Measurements from ENCODE around the gene OR8D4.
"Not testable (repeated sequence)": the region's sequence is repeated elsewhere in the genome, so short reads cannot be mapped to it uniquely, and the experiment has no call there.

OR8D4 gene

DNA sequence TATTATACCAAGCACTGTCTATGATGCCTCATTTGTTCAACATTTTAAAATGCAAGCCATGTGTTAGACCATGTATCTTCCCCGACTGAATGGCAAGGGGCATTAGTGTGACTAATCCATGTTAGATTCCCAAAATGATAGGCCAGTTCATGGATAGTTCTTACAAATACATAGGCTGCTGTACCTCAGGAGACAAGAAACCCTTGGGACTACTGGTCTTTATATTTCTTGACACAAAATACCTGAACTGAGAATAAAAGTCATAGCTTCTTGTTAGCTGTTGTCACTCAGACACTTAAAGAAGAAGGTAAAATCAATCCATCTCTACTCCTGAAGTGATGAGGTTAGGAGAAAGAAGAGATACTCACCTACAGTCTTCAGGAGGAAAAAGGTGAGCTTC, at the start of gene OR8D4:
Gene OR8D4, plus strand, starts transcription at position 301 of the 400 bp plus-strand sequence. CDS start 4,265 bp downstream, outside the sequence.
- DNase-seq, result no peak

DNA sequence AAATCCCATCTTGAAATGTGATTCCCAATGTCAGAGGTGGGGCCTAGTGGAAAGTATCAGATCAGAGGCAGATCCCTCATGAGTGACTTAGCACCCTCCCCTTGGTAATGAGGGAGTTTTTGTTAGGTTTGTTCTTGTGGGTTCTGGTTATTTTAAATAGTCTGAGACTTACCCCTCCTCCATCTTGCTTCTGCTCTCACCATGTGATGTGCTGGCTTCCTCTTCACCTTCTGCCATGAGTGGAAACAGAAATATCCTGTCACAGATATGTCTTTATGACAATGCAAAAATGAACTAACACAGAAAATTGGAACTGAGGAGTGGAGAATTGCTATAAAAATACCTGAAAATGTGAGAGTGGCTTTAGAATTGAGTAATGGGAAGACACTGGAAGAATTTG, 49.6 kb upstream of the OR8D4 start:
- DNase-seq, result no peak

DNA sequence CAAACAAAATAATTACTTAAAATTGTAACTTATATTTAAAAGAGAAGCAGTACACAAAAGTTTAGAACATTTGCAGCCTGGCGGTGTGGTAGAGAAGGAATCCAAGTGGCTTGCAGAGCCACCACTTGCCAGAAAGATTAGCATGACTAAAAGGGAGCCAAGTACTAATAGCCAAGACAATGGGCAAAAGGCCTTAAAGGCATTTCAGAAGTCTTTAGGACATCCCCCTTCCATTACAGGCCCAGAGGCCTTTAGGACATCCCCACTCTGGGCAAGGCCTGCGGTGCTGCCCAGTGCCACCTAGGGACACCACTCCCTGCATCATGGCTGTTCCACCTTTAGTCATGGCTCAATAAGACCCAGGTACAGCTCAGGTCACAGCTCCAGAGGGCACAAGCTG, 48.9 kb upstream of the OR8D4 start:
- no peak for DNase-seq

DNA sequence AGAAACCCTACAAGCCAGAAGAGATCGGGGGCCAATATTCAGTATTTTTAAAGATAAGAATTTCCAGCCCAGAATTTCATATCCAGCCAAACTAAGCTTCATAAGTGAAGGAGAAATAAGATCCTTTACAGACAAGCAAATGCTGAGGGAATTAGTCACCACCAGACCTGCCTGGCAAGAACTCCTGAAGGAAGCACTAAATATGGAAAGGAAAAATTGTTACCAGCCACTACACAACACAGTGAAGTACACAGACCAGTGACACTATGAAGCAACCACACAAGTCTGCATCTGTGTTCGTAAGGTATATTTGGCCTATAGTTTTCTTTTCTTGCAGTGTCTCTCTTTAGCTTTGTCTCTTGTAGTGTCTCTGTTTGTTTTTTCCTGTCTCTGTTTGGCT, 45.5 kb upstream of the OR8D4 start:
- DNase-seq, result no peak

GRCh38 chr11:123859731-123860130, 42.2 kb upstream of the OR8D4 start:
- no peak for DNase-seq

DNA sequence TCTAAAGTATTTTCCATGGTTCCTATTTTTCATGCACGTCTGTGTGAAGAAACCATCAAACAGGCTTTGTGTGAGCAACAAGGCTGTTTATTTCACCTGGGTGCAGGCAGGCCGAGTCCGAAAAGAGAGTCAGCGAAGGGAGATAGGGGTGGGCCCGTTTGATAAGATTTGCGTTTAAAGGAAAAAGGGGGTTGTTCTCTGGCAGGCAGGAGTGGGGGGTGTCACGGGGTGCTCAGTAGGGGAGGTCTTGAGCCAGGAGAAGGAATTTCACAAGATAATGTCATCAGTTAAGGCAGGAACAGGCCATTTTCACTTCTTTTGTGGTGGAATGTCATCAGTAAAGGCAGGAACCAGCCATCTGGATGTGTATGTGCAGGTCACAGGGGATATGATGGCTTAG, 36.7 kb upstream of the OR8D4 start:
- DNase-seq, result not testable (repeated sequence)

DNA sequence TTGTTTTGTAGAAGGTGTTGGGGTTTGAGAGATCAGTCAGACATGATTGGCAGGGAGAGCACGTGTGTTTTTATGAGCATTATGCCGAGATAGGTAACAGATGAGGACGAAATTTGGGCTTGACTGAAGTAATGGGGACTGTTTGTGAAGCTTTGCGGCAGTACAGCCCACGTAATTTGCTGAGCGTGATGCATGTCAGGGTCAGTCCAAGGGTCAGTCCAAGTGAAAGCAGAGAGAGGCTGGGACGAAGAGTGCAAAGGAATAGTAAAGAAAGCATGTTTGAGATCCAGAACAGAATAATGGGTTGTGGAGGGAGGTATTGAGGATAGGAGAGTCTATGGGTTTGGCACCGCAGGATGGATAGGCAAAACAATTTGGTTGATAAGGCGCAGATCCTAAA, 34.2 kb upstream of the OR8D4 start:
- DNase-seq, result not testable (repeated sequence)

GRCh38 chr11:123880912-123881311, 21.1 kb upstream of the OR8D4 start:
- DNase-seq, result no peak

- DNase-seq, result no peak
These were observed 16.4 kb upstream of the OR8D4 start, which contains the start of gene TMEM225 for GRCh38 chr11:123885570-123885969. Gene TMEM225 (minus strand): TSS chr11:123885670. CDS start chr11:123885425, 245 bp downstream.

- no peak for DNase-seq
These were observed 9.9 kb upstream of the OR8D4 start for GRCh38 chr11:123892031-123892430.

GRCh38 chr11:123899792-123900191, 2.2 kb upstream of the OR8D4 start:
- no peak for DNase-seq

- DNase-seq, result no peak
These were observed 2.0 kb downstream of the OR8D4 start for GRCh38 chr11:123903932-123904331.

DNA sequence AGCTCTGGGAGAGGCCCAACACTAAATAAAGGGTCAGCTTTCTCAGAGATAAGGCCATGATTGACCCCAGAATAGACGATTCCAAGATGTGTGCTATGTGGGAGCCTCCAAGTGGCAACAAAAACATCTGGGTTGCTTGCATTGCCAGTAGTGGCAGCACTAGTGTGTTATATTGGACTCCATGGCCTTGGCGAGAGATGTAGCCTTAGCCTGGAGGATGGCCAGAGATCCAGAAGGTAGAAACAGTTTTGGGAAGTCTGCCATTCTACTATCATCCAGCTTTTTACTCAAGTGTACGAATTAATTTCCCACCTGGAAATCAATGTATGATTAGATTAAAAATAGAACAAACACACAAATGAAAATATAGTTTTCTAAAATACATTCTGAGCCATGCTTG, 3.0 kb downstream of the OR8D4 start:
- DNase-seq, result no peak

DNA sequence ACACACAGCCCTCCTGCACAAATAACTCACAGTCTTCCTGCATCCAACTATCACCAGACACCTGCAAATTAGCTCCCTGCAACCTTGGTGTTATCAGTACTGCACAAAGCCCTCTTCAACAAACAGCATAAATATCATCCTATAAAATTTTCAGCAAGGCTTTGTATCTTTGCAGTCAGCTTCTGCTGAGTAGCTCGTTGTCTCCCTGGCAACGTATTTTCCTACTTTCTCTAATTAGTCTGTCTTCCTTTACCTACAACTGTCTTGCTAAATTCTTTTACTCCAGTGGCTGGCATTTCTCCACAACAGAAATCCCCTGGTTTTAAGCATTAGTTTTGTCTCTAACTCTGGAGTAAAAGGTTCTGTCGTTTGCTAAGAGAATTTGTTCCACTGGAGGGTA, 3.9 kb downstream of the OR8D4 start:
- DNase-seq, result no peak

GRCh38 chr11:123920943-123921342, 19.0 kb downstream of the OR8D4 start:
- DNase-seq, result no peak

DNA sequence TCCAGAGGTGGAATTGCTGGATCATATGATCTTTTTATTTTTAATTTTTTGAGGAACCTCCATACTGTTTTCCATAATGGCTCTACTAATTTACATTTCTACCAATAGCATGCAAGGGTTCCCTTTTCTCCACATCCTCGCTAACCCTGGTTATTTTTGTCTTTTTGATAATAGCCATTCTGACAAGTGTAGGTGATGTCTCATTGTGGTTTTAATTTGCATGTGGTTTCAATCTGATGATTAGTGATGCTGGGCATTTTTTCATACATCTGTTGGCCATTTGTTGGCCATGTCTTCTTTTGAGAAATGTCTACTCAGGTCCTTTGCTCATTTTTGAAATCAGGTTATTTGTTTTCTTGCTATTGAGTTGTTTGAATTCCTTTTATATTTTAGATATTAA, 22.1 kb downstream of the OR8D4 start:
- DNase-seq, result no peak

GRCh38 chr11:123939317-123939716, 37.4 kb downstream of the OR8D4 start, which contains the start of gene OR4D5:
Gene OR4D5 (plus strand): TSS chr11:123939617. CDS start chr11:123939617, 0 bp downstream.
- DNase-seq, result no peak

DNA sequence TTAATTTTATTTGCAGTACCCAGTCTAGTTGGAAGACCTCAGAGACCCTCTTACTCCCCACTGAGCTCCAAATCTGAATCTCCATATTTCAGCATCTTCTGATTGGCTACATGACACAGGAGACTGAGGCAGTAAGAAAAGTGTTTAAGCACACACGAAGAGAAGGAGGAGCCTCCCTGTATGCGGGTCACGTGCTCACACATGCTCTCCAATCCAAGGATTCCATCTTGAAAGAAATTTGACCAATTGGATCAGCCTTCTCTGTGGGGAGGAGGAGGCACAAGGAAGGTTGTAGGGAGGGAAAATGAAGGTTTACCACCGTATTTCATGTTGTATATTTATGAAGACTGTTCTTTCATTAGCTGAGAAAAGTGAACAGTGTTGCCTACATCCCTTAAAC, 40.4 kb downstream of the OR8D4 start:
- DNase-seq, result no peak

- DNase-seq, result no peak
These were observed 41.8 kb downstream of the OR8D4 start, which contains the start of gene OR6T1 for GRCh38 chr11:123943738-123944137. Gene OR6T1 (minus strand): TSS chr11:123943838. CDS start chr11:123943838, 0 bp downstream.

DNA sequence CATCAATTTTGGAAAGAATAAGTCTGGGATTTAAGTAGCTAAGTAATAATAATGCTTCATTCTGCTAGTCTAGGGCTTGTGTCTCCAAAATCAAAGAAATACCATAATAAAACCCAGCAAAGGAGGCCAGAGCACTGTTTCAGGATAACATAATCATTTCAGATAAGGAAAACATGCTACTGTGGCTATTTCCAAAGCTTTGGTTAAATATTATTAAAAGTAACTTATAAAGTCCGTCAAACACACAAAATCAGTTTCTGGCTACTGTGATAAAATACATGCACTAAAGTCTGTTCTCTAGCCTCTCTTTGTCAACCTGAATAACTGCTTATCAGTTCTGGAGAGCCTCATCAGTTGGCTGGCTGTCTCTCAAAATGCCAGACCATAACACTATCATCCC, 43.2 kb downstream of the OR8D4 start:
- no peak for DNase-seq

GRCh38 chr11:123956752-123957151, 54.8 kb downstream of the OR8D4 start:
- DNase-seq, result no peak
